ENCODE data around the gene GPX8.

Gene GPX8

DNA sequence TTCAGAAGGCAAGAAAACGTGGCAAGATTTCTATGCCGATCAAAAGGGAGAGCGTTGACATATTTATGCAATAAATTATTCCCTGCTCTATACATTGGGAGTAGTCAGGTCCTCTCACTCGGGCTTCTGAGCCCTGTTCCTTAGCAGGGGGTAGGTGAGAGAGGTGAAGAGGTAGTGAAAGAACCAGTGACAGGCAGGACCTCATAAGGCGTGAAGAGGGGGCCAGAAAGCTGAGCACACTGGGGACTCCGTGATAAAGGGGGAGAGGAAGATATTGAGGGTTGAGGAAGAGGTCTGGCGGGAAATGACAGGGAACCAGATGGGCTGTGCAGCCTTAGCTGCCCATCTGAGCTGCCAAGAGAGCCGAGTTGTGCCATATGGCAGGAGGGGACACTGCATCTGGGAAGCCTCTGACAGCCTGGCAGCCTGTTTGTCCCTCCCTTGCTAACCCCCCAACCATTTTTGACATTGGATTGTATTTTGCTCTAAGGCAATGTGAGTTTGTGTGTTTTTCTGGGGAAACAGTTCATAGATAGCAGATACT, 13.8 kb downstream of the GPX8 start:
- H4K8ac ChIP-seq (ENCODE audit: low read depth, low read length), result no peak overlapping the region
- no peak overlapping the region for H3K4me3 ChIP-seq (ENCODE audit: low read depth, low read length)
- H3K79me1 ChIP-seq (ENCODE audit: low read length), result no peaks in the 10 kb centered on the region
- no peak overlapping the region for H2BK120ac ChIP-seq (ENCODE audit: insufficient read depth, low read length, poor library complexity)
- H3K79me2 ChIP-seq (ENCODE audit: control insufficient read depth, insufficient read depth, low read length, poor library complexity), result no peaks in the 10 kb centered on the region
- WGBS (ENCODE audit: extremely low coverage, insufficient coverage, insufficient read length), result no CpG with 5 or more reads among the region's 8 CpGs
- no peak overlapping the region for H3K27ac ChIP-seq (ENCODE audit: low read depth, low read length)
- no peaks in the 10 kb centered on the region for H3K9me3 ChIP-seq (ENCODE audit: insufficient read depth, low read depth, low read length)
- no peak overlapping the region for H2BK5ac ChIP-seq (ENCODE audit: low read depth, low read length, poor library complexity)
- H4K91ac ChIP-seq (ENCODE audit: low read depth, low read length), result no peak overlapping the region
- DNase-seq, result no peak
- no peak overlapping the region for H2AFZ ChIP-seq (ENCODE audit: insufficient read depth, low read length, poor library complexity)
- H3K4me1 ChIP-seq (ENCODE audit: control insufficient read depth in 1 of 2, insufficient read depth in 2 of 2, low read length in 2 of 2), result peaks cover 0 to 8% of the 10 kb centered on the region in 2 experiments
- H2AK5ac ChIP-seq (ENCODE audit: low read length), result no peak overlapping the region
- no peak overlapping the region for H3K9ac ChIP-seq (ENCODE audit: low read length)
- no peak overlapping the region for H3K4ac ChIP-seq (ENCODE audit: low read depth, low read length)
- H3K27me3 ChIP-seq (ENCODE audit: insufficient read depth, low read length), result peaks cover 19% of the 10 kb centered on the region
- H3K23ac ChIP-seq (ENCODE audit: low read length), result no peak overlapping the region
- H3K36me3 ChIP-seq (ENCODE audit: control insufficient read depth in 1 of 2, insufficient read depth in 2 of 2, low read length in 2 of 2), result no peaks in the 10 kb centered on the region
- no peak overlapping the region for H2BK12ac ChIP-seq (ENCODE audit: low read length)
- no peak overlapping the region for H4K12ac ChIP-seq (ENCODE audit: low read depth, low read length)
- H3K14ac ChIP-seq (ENCODE audit: low read length), result no peak overlapping the region
- peak overlapping the region; percentile 88 for H3K4me2 ChIP-seq (ENCODE audit: low read length)
- no peak overlapping the region for H3K18ac ChIP-seq (ENCODE audit: low read length)

DNA sequence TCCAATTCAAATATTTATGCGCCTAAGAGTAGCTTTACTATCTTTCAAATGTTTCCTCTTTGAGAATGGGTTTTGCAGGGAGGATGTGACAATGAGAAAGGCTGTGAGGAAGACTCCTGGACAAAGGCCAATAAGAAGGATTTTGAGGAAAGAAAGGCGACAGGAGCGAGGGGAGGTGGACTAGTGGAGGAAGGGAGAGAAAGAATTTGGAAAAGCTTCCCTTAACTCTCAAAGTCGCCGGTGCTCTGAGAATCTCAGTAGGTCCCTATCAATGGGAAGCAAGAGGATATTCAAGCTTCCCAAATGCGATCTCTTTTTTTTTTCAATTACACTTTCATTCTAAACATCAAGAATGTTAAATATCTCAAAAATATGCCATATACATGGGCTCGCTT, 15.8 kb downstream of the GPX8 start:
- no peak overlapping the region for H3K9ac ChIP-seq (ENCODE audit: low read length)
- no peak overlapping the region for H3K27ac ChIP-seq (ENCODE audit: low read depth, low read length)
- peak overlapping the region; percentile 83 for H3K4me2 ChIP-seq (ENCODE audit: low read length)
- whole genome bisulfite sequencing (ENCODE audit: extremely low coverage, insufficient coverage, insufficient read length), result no CpG with 5 or more reads among the region's 7 CpGs
- H3K79me2 ChIP-seq (ENCODE audit: control insufficient read depth, insufficient read depth, low read length, poor library complexity), result no peaks in the 10 kb centered on the region
- no peak overlapping the region for H3K14ac ChIP-seq (ENCODE audit: low read length)
- H3K18ac ChIP-seq (ENCODE audit: low read length), result no peak overlapping the region
- DNase-seq, result no peak
- no peak overlapping the region for H2AK5ac ChIP-seq (ENCODE audit: low read length)
- no peak overlapping the region for H2BK120ac ChIP-seq (ENCODE audit: insufficient read depth, low read length, poor library complexity)
- peaks cover 0 to 8% of the 10 kb centered on the region in 2 experiments for H3K4me1 ChIP-seq (ENCODE audit: control insufficient read depth in 1 of 2, insufficient read depth in 2 of 2, low read length in 2 of 2)
- H4K8ac ChIP-seq (ENCODE audit: low read depth, low read length), result no peak overlapping the region
- peaks cover 19% of the 10 kb centered on the region for H3K27me3 ChIP-seq (ENCODE audit: insufficient read depth, low read length)
- H3K79me1 ChIP-seq (ENCODE audit: low read length), result no peaks in the 10 kb centered on the region
- H4K12ac ChIP-seq (ENCODE audit: low read depth, low read length), result no peak overlapping the region
- no peak overlapping the region for H2BK5ac ChIP-seq (ENCODE audit: low read depth, low read length, poor library complexity)
- H2BK12ac ChIP-seq (ENCODE audit: low read length), result no peak overlapping the region
- H4K91ac ChIP-seq (ENCODE audit: low read depth, low read length), result no peak overlapping the region
- H3K9me3 ChIP-seq (ENCODE audit: insufficient read depth, low read depth, low read length), result no peaks in the 10 kb centered on the region
- H3K23ac ChIP-seq (ENCODE audit: low read length), result no peak overlapping the region
- no peaks in the 10 kb centered on the region for H3K36me3 ChIP-seq (ENCODE audit: control insufficient read depth in 1 of 2, insufficient read depth in 2 of 2, low read length in 2 of 2)
- no peak overlapping the region for H3K4ac ChIP-seq (ENCODE audit: low read depth, low read length)
- H2AFZ ChIP-seq (ENCODE audit: insufficient read depth, low read length, poor library complexity), result no peak overlapping the region
- no peak overlapping the region for H3K4me3 ChIP-seq (ENCODE audit: low read depth, low read length)

DNA sequence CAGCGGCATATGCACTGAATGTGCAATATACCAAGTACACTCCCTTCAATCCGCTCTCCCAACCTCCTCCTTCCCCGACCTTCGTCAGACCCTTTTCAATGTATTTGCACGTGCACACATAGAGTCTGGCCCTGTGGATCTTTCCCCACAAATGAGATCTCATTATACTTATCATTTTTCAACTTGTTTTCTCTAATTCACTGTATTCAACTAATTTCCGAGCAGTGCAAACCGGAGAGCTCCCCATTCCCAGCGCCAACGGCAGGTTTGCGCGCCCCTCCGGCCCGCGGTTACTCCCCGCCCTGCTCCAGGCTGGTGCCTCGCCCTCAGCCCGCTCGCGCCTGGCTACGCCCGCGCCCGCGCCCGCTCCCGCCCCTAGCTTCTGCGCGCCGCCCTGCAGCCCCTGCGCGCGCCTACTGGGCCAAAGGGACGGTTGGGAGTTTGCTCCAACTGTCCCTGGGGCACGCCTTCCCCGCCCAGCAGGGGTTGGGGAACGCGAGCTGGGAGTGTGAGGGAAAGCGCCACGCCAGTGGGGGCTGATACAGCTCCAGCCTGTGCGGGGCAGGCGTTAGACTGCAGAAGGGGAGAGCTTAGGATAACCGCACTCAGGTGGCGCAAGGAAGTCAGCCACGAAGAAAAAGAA, 16.3 kb downstream of the GPX8 start:
- Histone ChIP-seq H3K9me3 (ENCODE audit: insufficient read depth, low read depth, low read length) (no peaks in the 10 kb centered on the region), H4K12ac (ENCODE audit: low read depth, low read length) (no peak overlapping the region), H3K23ac (ENCODE audit: low read length) (no peak overlapping the region), H2BK120ac (ENCODE audit: insufficient read depth, low read length, poor library complexity) (no peak overlapping the region), H3K4me3 (ENCODE audit: low read depth, low read length) (peak overlapping the region; percentile 57), H4K8ac (ENCODE audit: low read depth, low read length) (no peak overlapping the region), H3K14ac (ENCODE audit: low read length) (no peak overlapping the region), H2AFZ (ENCODE audit: insufficient read depth, low read length, poor library complexity) (peak overlapping the region; percentile 95), H3K79me1 (ENCODE audit: low read length) (no peaks in the 10 kb centered on the region), H3K79me2 (ENCODE audit: control insufficient read depth, insufficient read depth, low read length, poor library complexity) (no peaks in the 10 kb centered on the region), H3K9ac (ENCODE audit: low read length) (peak overlapping the region; percentile 23), H3K36me3 (ENCODE audit: control insufficient read depth in 1 of 2, insufficient read depth in 2 of 2, low read length in 2 of 2) (no peaks in the 10 kb centered on the region), H3K4me1 (ENCODE audit: control insufficient read depth in 1 of 2, insufficient read depth in 2 of 2, low read length in 2 of 2) (peaks cover 0 to 8% of the 10 kb centered on the region in 2 experiments), H3K4me2 (ENCODE audit: low read length) (peak overlapping the region; percentile 83), H3K18ac (ENCODE audit: low read length) (no peak overlapping the region), H3K27me3 (ENCODE audit: insufficient read depth, low read length) (peaks cover 19% of the 10 kb centered on the region), H2BK5ac (ENCODE audit: low read depth, low read length, poor library complexity) (no peak overlapping the region), H4K91ac (ENCODE audit: low read depth, low read length) (no peak overlapping the region), H3K27ac (ENCODE audit: low read depth, low read length) (no peak overlapping the region), H2BK12ac (ENCODE audit: low read length) (no peak overlapping the region), H3K4ac (ENCODE audit: low read depth, low read length) (no peak overlapping the region), H2AK5ac (ENCODE audit: low read length) (no peak overlapping the region)
- no CpG with 5 or more reads among the region's 44 CpGs for WGBS (ENCODE audit: extremely low coverage, insufficient coverage, insufficient read length)
- peak; percentile 63 to 75 for DNase-seq

DNA sequence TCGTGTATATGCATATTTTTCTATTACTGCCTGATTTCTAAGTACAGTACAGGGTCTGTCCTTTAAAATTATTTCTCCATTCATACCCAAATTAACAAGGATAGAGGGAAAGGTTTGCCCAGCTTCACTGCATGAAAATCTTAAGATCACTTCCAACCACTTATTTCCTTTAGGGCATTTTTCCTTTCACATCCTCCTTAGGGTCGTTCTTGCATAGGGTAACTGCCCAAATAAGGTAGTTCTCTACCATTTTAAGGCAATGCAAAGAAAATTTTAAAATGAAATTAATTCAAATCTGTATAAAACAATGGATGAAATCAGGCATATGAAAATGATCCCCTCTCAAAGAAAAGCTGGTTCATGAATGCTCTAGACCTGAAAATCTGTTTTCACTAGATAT, 17.1 kb downstream of the GPX8 start:
- Histone ChIP-seq H2AFZ (ENCODE audit: insufficient read depth, low read length, poor library complexity) (no peak overlapping the region), H3K18ac (ENCODE audit: low read length) (no peak overlapping the region), H4K91ac (ENCODE audit: low read depth, low read length) (no peak overlapping the region), H3K9me3 (ENCODE audit: insufficient read depth, low read depth, low read length) (no peaks in the 10 kb centered on the region), H3K9ac (ENCODE audit: low read length) (no peak overlapping the region), H2AK5ac (ENCODE audit: low read length) (no peak overlapping the region), H3K4me2 (ENCODE audit: low read length) (no peak overlapping the region), H3K79me1 (ENCODE audit: low read length) (no peaks in the 10 kb centered on the region), H2BK5ac (ENCODE audit: low read depth, low read length, poor library complexity) (no peak overlapping the region), H4K8ac (ENCODE audit: low read depth, low read length) (no peak overlapping the region), H3K27ac (ENCODE audit: low read depth, low read length) (no peak overlapping the region), H3K4me3 (ENCODE audit: low read depth, low read length) (no peak overlapping the region), H3K36me3 (ENCODE audit: control insufficient read depth in 1 of 2, insufficient read depth in 2 of 2, low read length in 2 of 2) (no peaks in the 10 kb centered on the region), H3K4ac (ENCODE audit: low read depth, low read length) (no peak overlapping the region), H2BK12ac (ENCODE audit: low read length) (no peak overlapping the region), H3K23ac (ENCODE audit: low read length) (no peak overlapping the region), H2BK120ac (ENCODE audit: insufficient read depth, low read length, poor library complexity) (no peak overlapping the region), H3K4me1 (ENCODE audit: control insufficient read depth in 1 of 2, insufficient read depth in 2 of 2, low read length in 2 of 2) (peaks cover 0 to 8% of the 10 kb centered on the region in 2 experiments), H3K14ac (ENCODE audit: low read length) (no peak overlapping the region), H4K12ac (ENCODE audit: low read depth, low read length) (no peak overlapping the region), H3K27me3 (ENCODE audit: insufficient read depth, low read length) (peaks cover 19% of the 10 kb centered on the region), H3K79me2 (ENCODE audit: control insufficient read depth, insufficient read depth, low read length, poor library complexity) (no peaks in the 10 kb centered on the region)
- no CpG with 5 or more reads among the region's 2 CpGs for WGBS (ENCODE audit: extremely low coverage, insufficient coverage, insufficient read length)
- no peak for DNase-seq

Data from trophoblast cell (in vitro differentiated cells and primary cell).